Measurements from ENCODE around the gene XNDC1N. TPM values are rescaled to one million over a fixed set of nuclear protein-coding genes. Genes with fewer than 3 reads are reported as not detected.

The XNDC1N gene
- total and polyA plus RNA-seq, 2 of the 13 experiments (the other 11 are each of a cell fraction or from before 2014, with no cell fraction given), result 3.4 to 7.5 TPM

DNA sequence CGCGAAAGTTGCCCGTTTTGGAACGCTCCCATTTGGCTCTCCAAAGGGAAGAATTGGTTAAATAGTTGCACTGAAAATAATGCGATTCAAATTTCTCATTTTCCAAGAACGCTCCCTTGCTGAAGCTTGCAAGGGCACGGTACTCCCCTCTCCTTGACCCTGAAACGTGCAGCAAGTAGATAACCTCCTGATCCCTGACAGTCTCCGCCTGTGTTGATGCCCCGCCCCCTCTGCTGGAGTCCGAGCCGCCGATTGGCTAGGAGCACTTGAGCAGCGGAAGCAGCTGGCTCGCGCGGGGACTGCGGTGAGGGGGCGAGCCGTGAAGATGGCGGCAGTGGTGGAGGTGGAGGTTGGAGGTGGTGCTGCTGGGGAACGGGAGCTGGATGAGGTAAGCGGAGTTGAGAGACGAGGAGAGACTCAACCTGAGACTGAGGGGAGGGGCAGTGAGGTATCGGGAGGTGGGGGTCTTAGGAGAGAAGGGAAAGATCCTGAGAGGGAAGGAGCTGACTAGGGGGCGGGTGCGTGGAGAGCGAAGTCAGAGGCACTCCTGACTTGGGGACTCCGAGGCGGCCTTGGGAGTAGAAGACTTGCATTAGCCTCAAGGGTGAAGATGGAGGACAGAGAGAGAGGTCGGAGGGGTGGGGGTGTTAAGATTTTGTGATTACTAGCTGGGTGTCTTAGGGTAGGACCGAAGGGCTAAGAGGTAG lies 496 bp upstream of the XNDC1N start, which contains the start of gene RNF121 (continued):
- TF ChIP-seq, protein P1, sequence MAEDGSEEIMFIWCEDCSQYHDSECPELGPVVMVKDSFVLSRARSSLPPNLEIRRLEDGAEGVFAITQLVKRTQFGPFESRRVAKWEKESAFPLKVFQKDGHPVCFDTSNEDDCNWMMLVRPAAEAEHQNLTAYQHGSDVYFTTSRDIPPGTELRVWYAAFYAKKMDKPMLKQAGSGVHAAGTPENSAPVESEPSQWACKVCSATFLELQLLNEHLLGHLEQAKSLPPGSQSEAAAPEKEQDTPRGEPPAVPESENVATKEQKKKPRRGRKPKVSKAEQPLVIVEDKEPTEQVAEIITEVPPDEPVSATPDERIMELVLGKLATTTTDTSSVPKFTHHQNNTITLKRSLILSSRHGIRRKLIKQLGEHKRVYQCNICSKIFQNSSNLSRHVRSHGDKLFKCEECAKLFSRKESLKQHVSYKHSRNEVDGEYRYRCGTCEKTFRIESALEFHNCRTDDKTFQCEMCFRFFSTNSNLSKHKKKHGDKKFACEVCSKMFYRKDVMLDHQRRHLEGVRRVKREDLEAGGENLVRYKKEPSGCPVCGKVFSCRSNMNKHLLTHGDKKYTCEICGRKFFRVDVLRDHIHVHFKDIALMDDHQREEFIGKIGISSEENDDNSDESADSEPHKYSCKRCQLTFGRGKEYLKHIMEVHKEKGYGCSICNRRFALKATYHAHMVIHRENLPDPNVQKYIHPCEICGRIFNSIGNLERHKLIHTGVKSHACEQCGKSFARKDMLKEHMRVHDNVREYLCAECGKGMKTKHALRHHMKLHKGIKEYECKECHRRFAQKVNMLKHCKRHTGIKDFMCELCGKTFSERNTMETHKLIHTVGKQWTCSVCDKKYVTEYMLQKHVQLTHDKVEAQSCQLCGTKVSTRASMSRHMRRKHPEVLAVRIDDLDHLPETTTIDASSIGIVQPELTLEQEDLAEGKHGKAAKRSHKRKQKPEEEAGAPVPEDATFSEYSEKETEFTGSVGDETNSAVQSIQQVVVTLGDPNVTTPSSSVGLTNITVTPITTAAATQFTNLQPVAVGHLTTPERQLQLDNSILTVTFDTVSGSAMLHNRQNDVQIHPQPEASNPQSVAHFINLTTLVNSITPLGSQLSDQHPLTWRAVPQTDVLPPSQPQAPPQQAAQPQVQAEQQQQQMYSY (CRISPR knock-in tag; IDR thresholded peaks at IDR 0.05), result no peak
- TF ChIP-seq, protein P2, sequence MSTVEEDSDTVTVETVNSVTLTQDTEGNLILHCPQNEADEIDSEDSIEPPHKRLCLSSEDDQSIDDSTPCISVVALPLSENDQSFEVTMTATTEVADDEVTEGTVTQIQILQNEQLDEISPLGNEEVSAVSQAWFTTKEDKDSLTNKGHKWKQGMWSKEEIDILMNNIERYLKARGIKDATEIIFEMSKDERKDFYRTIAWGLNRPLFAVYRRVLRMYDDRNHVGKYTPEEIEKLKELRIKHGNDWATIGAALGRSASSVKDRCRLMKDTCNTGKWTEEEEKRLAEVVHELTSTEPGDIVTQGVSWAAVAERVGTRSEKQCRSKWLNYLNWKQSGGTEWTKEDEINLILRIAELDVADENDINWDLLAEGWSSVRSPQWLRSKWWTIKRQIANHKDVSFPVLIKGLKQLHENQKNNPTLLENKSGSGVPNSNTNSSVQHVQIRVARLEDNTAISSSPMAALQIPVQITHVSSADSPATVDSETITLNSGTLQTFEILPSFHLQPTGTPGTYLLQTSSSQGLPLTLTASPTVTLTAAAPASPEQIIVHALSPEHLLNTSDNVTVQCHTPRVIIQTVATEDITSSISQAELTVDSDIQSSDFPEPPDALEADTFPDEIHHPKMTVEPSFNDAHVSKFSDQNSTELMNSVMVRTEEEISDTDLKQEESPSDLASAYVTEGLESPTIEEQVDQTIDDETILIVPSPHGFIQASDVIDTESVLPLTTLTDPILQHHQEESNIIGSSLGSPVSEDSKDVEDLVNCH (CRISPR knock-in tag; IDR thresholded peaks at IDR 0.05), result no peak
- TF ChIP-seq ZBTB20 (CRISPR knock-in tag; IDR thresholded peaks at IDR 0.05; ENCODE audit: borderline replicate concordance, low read depth) (no peak), ZBTB7B (CRISPR knock-in tag; IDR thresholded peaks at IDR 0.05) (no peak), GABPA (IDR thresholded peaks at IDR 0.05; ENCODE audit: low read depth, low read length) (peak; percentile 78), GABPA (CRISPR knock-in tag; IDR thresholded peaks at IDR 0.05; ENCODE audit: low read depth) (peak; percentile 82), POLR2AphosphoS5 (IDR thresholded peaks at IDR 0.05; ENCODE audit: low read depth, low read length) (peak; percentile 94), BRD4 (CRISPR knock-in tag; IDR thresholded peaks at IDR 0.05) (no peak), KLF11 (CRISPR knock-in tag; IDR thresholded peaks at IDR 0.05) (no peak), NKX3-1 (CRISPR knock-in tag; IDR thresholded peaks at IDR 0.05) (0 out of 2 replicates have a peak, but pooled peaks have one; percentile 3), ZNF546 (CRISPR knock-in tag; conservative IDR thresholded peaks at IDR 0.05) (no peak), ASH2L (IDR thresholded peaks at IDR 0.05; ENCODE audit: insufficient read length, low read depth, low read length) (peak; percentile 99), HNF4G (IDR thresholded peaks at IDR 0.05; ENCODE audit: borderline replicate concordance, low read depth, low read length) (no peak), HNF4G (CRISPR knock-in tag; IDR thresholded peaks at IDR 0.05; ENCODE audit: borderline replicate concordance, low read depth) (0 out of 2 replicates have a peak, but pooled peaks have one; percentile 6), RFX3 (CRISPR knock-in tag; IDR thresholded peaks at IDR 0.05) (no peak), SKI (IDR thresholded peaks at IDR 0.05; ENCODE audit: partially characterized antibody) (no peak)
- TF ChIP-seq, protein P3, sequence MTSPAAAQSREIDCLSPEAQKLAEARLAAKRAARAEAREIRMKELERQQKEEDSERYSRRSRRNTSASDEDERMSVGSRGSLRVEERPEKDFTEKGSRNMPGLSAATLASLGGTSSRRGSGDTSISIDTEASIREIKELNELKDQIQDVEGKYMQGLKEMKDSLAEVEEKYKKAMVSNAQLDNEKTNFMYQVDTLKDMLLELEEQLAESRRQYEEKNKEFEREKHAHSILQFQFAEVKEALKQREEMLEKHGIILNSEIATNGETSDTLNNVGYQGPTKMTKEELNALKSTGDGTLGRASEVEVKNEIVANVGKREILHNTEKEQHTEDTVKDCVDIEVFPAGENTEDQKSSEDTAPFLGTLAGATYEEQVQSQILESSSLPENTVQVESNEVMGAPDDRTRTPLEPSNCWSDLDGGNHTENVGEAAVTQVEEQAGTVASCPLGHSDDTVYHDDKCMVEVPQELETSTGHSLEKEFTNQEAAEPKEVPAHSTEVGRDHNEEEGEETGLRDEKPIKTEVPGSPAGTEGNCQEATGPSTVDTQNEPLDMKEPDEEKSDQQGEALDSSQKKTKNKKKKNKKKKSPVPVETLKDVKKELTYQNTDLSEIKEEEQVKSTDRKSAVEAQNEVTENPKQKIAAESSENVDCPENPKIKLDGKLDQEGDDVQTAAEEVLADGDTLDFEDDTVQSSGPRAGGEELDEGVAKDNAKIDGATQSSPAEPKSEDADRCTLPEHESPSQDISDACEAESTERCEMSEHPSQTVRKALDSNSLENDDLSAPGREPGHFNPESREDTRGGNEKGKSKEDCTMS (CRISPR knock-in tag; conservative IDR thresholded peaks at IDR 0.05), result no peak
